HEK293T (cell line): ENCODE data around the gene MORN3.

Experiments
- ARNT ChIP-seq: fragments of 450-650 bp; IDR thresholded peaks from 2 replicates; pipeline ENCODE4 v1.6.1; 2017; ENCODE audit warnings: mild to moderate bottlenecking
- BHLHE40 ChIP-seq: fragments of 450-650 bp; IDR thresholded peaks from 2 replicates; pipeline ENCODE4 v1.6.1; 2016; ENCODE audit warnings: mild to moderate bottlenecking, moderate library complexity, borderline replicate concordance
- ELF4 ChIP-seq: fragments of 450-650 bp; IDR thresholded peaks from 2 replicates; pipeline ENCODE4 v1.6.1; 2017; ENCODE audit warnings: antibody characterized with exemption
- FOXA1 ChIP-seq: fragments of 450-650 bp; IDR thresholded peaks from 2 replicates; pipeline ENCODE4 v1.6.1; 2016; ENCODE audit warnings: mild to moderate bottlenecking
- FOXM1 ChIP-seq: fragments of 450-650 bp; IDR thresholded peaks from 2 replicates; pipeline ENCODE4 v1.6.1; 2017; ENCODE audit warnings: mild to moderate bottlenecking, borderline replicate concordance
- HDGF ChIP-seq: fragments of 450-650 bp; IDR thresholded peaks from 2 replicates; pipeline ENCODE4 v1.6.1; 2017; ENCODE audit warnings: antibody characterized with exemption, borderline replicate concordance
- L3MBTL2 ChIP-seq: fragments of 450-650 bp; conservative IDR thresholded peaks from 2 replicates; pipeline ENCODE4 v1.6.1; 2016; ENCODE audit warnings: mild to moderate bottlenecking
- SP1 ChIP-seq: fragments of 450-650 bp; IDR thresholded peaks from 2 replicates; pipeline ENCODE4 v1.6.1; 2017
- SUZ12 ChIP-seq: fragments of 450-650 bp; IDR thresholded peaks from 2 replicates; pipeline ENCODE4 v1.6.1; 2016; ENCODE audit warnings: mild to moderate bottlenecking
- TARDBP ChIP-seq: fragments of 450-650 bp; IDR thresholded peaks from 2 replicates; pipeline ENCODE4 v1.6.1; 2016
- ZNF384 ChIP-seq: fragments of 450-650 bp; IDR thresholded peaks from 2 replicates; pipeline ENCODE4 v1.6.1; 2016

- TF ChIP-seq ARNT (no peak), L3MBTL2 (no peak), FOXA1 (no peak), HDGF (no peak), ZNF384 (no peak), SP1 (no peak), BHLHE40 (no peak), SUZ12 (no peak), TARDBP (no peak), FOXM1 (no peak), ELF4 (no peak)
These were observed 34.6 kb downstream of the MORN3 start for GRCh38 chr12:121634836-121635235.
